Measurements from ENCODE around the gene FAM83B.
"Not testable (repeated sequence)": the region's sequence is repeated elsewhere in the genome, so short reads cannot be mapped to it uniquely, and the experiment has no call there.

FAM83B gene

GRCh38 chr6:54897462-54898189 lies 51.1 kb downstream of the FAM83B start:
- DNase-seq (ENCODE audit: low read depth, low spot score), result no peak

GRCh38 chr6:54898767-54899166 lies 52.2 kb downstream of the FAM83B start:
- no peak for DNase-seq (ENCODE audit: low read depth, low spot score)

GRCh38 chr6:54899442-54899841 lies 52.9 kb downstream of the FAM83B start:
- DNase-seq (ENCODE audit: low read depth, low spot score), result no peak

GRCh38 chr6:54899986-54900385 lies 53.4 kb downstream of the FAM83B start:
- DNase-seq (ENCODE audit: low read depth, low spot score), result no peak

GRCh38 chr6:54900666-54901065 lies 54.1 kb downstream of the FAM83B start:
- no peak for DNase-seq (ENCODE audit: low read depth, low spot score)

- no peak for DNase-seq (ENCODE audit: low read depth, low spot score)
Observed at GRCh38 chr6:54903884-54904283, 57.3 kb downstream of the FAM83B start.

GRCh38 chr6:54907355-54907754 lies 60.8 kb downstream of the FAM83B start:
- no peak for DNase-seq (ENCODE audit: low read depth, low spot score)

GRCh38 chr6:54909184-54909583 lies 62.6 kb downstream of the FAM83B start:
- DNase-seq (ENCODE audit: low read depth, low spot score), result no peak

GRCh38 chr6:54910431-54910884 lies 63.9 kb downstream of the FAM83B start:
- DNase-seq (ENCODE audit: low read depth, low spot score), result no peak

- no peak for DNase-seq (ENCODE audit: low read depth, low spot score)
Observed at GRCh38 chr6:54910921-54911320, 64.3 kb downstream of the FAM83B start.

GRCh38 chr6:54913211-54913610 lies 66.6 kb downstream of the FAM83B start:
- no peak for DNase-seq (ENCODE audit: low read depth, low spot score)

GRCh38 chr6:54916858-54917257 lies 70.3 kb downstream of the FAM83B start:
- DNase-seq (ENCODE audit: low read depth, low spot score), result no peak

- no peak for DNase-seq (ENCODE audit: low read depth, low spot score)
Observed at GRCh38 chr6:54920628-54921027, 74.1 kb downstream of the FAM83B start.

- DNase-seq (ENCODE audit: low read depth, low spot score), result no peak
Observed at GRCh38 chr6:54921891-54922290, 75.3 kb downstream of the FAM83B start.

GRCh38 chr6:54929245-54929909 lies 82.8 kb downstream of the FAM83B start:
- no peak for DNase-seq (ENCODE audit: low read depth, low spot score)

- DNase-seq (ENCODE audit: low read depth, low spot score), result no peak
Observed at GRCh38 chr6:54932622-54933021, 86.1 kb downstream of the FAM83B start.

GRCh38 chr6:54935739-54936138 lies 89.2 kb downstream of the FAM83B start:
- no peak for DNase-seq (ENCODE audit: low read depth, low spot score)

GRCh38 chr6:54937371-54937770 lies 90.8 kb downstream of the FAM83B start:
- DNase-seq (ENCODE audit: low read depth, low spot score), result no peak

- no peak for DNase-seq (ENCODE audit: low read depth, low spot score)
Observed at GRCh38 chr6:54957698-54958097, 111.1 kb downstream of the FAM83B start.

GRCh38 chr6:54958446-54958845 lies 111.9 kb downstream of the FAM83B start:
- DNase-seq (ENCODE audit: low read depth, low spot score), result no peak

GRCh38 chr6:54959820-54960219 lies 113.2 kb downstream of the FAM83B start:
- no peak for DNase-seq (ENCODE audit: low read depth, low spot score)

- not testable (repeated sequence) for DNase-seq (ENCODE audit: low read depth, low spot score)
Observed at GRCh38 chr6:54961372-54961771, 114.8 kb downstream of the FAM83B start.

GRCh38 chr6:54970337-54970736 lies 123.8 kb downstream of the FAM83B start:
- no peak for DNase-seq (ENCODE audit: low read depth, low spot score)

Data from activated CD4-positive, CD25-positive, alpha-beta regulatory T cell treated with anti-CD3 and anti-CD28 coated beads, Interleukin-2, amount 50 U/mL, for 16 hours (primary cell).